H9 (cell line): ENCODE data around the gene KLK15. TPM values are rescaled to one million over a fixed set of nuclear protein-coding genes. Genes with fewer than 3 reads are reported as not detected.

ENCODE experiments used
- DNase-seq: peaks from one replicate; pipeline ENCODE4 v3.0.0-alpha.2; 2017
- H2AFZ ChIP-seq: one replicate; pipeline ENCODE4 v1.6.1; 2013; ENCODE audit warnings: mild to moderate bottlenecking, low read length, control low read depth, moderate library complexity
- H2AK5ac ChIP-seq: 2 replicates; pipeline ENCODE4 v1.6.1; 2013; ENCODE audit warnings: low read length, control low read depth, mixed read lengths; ENCODE audit not compliant: insufficient read length
- H2BK120ac ChIP-seq: one replicate; pipeline ENCODE4 v1.6.1; 2013; ENCODE audit warnings: low read depth, mild to moderate bottlenecking, low read length, control low read depth, inconsistent platforms; ENCODE audit not compliant: poor library complexity, severe bottlenecking
- H2BK12ac ChIP-seq: 2 replicates; pipeline ENCODE4 v1.6.1; 2013; ENCODE audit warnings: low read length, control low read depth, mixed read lengths, low read depth; ENCODE audit not compliant: insufficient read length
- H2BK15ac ChIP-seq: 2 replicates; pipeline ENCODE4 v1.6.1; 2013; ENCODE audit warnings: low read depth, low read length, control low read depth
- H2BK20ac ChIP-seq: one replicate; pipeline ENCODE4 v1.6.1; 2013; ENCODE audit warnings: low read depth, mild to moderate bottlenecking, low read length, control low read depth, inconsistent platforms; ENCODE audit not compliant: poor library complexity, severe bottlenecking
- H2BK5ac ChIP-seq: 2 replicates; pipeline ENCODE4 v1.6.1; 2013; ENCODE audit warnings: low read length, control low read depth, mixed read lengths; ENCODE audit not compliant: insufficient read length
- H3K14ac ChIP-seq: 2 replicates; pipeline ENCODE4 v1.6.1; 2013; ENCODE audit warnings: low read length, control low read depth; ENCODE audit not compliant: insufficient read depth
- H3K18ac ChIP-seq: 2 replicates; pipeline ENCODE4 v1.6.1; 2013; ENCODE audit warnings: low read depth, mild to moderate bottlenecking, mixed read lengths, low read length, control low read depth; ENCODE audit not compliant: insufficient read length
- H3K23ac ChIP-seq: 2 replicates; pipeline ENCODE4 v1.6.1; 2013; ENCODE audit warnings: low read length, control low read depth, mixed read lengths, low read depth; ENCODE audit not compliant: insufficient read length
- H3K23me2 ChIP-seq: 2 replicates; pipeline ENCODE4 v1.6.1; 2013; ENCODE audit warnings: low read depth, mild to moderate bottlenecking, mixed read lengths, low read length, control low read depth; ENCODE audit not compliant: insufficient read length, poor library complexity, severe bottlenecking
- H3K27ac ChIP-seq: 2 replicates; pipeline ENCODE4 v1.5.1; 2013; ENCODE audit warnings: low read length, control low read depth, mixed read lengths, low read depth; ENCODE audit not compliant: insufficient read length
- H3K27me3 ChIP-seq: 2 replicates; pipeline ENCODE4 v1.6.1; 2013; ENCODE audit warnings: low read length, control low read depth, inconsistent platforms; ENCODE audit not compliant: insufficient read depth
- H3K4ac ChIP-seq: 2 replicates; pipeline ENCODE4 v1.6.1; 2013; ENCODE audit warnings: low read depth, mild to moderate bottlenecking, control low read depth, inconsistent platforms, low read length, moderate library complexity
- H3K4me1 ChIP-seq: 2 replicates; pipeline ENCODE4 v1.6.1; 2013; ENCODE audit warnings: low read length, control low read depth, inconsistent platforms; ENCODE audit not compliant: insufficient read depth
- H3K4me2 ChIP-seq: 2 replicates; pipeline ENCODE4 v1.6.1; 2013; ENCODE audit warnings: low read length, control low read depth, mixed read lengths; ENCODE audit not compliant: insufficient read length, insufficient read depth
- H3K56ac ChIP-seq: 2 replicates; pipeline ENCODE4 v1.6.1; 2013; ENCODE audit warnings: low read depth, mild to moderate bottlenecking, mixed read lengths, low read length, control low read depth; ENCODE audit not compliant: insufficient read length
- H3K79me1 ChIP-seq: 2 replicates; pipeline ENCODE4 v1.6.1; 2013; ENCODE audit warnings: low read depth, mild to moderate bottlenecking, moderate library complexity, low read length, control low read depth, inconsistent platforms; ENCODE audit not compliant: insufficient read depth, poor library complexity, severe bottlenecking
- H3K79me2 ChIP-seq: 2 replicates; pipeline ENCODE4 v1.6.1; 2013; ENCODE audit warnings: low read length, control low read depth, inconsistent platforms; ENCODE audit not compliant: insufficient read depth
- H3K9ac ChIP-seq: 2 replicates; pipeline ENCODE4 v1.6.1; 2013; ENCODE audit warnings: low read length, control low read depth, mixed read lengths; ENCODE audit not compliant: insufficient read length; ENCODE audit errors: extremely low read depth
- H3K9me3 ChIP-seq: one replicate; pipeline ENCODE4 v1.6.1; 2013; ENCODE audit warnings: low read depth, low read length, inconsistent platforms; ENCODE audit not compliant: control insufficient read depth
- H3T11ph ChIP-seq: one replicate; pipeline ENCODE4 v1.6.1; 2013; ENCODE audit warnings: mild to moderate bottlenecking, low read length, control low read depth, inconsistent platforms
- H4K20me1 ChIP-seq: one replicate; pipeline ENCODE4 v1.6.1; 2013; ENCODE audit not compliant: control insufficient read depth, insufficient read length, insufficient read depth
- H4K5ac ChIP-seq: 2 replicates; pipeline ENCODE4 v1.6.1; 2013; ENCODE audit warnings: low read depth, mild to moderate bottlenecking, mixed read lengths, low read length, control low read depth; ENCODE audit not compliant: insufficient read length
- H4K8ac ChIP-seq: replicated peaks from 2 replicates; pipeline ENCODE4 v1.6.1; 2013; ENCODE audit warnings: low read length, control low read depth, mixed read lengths, low read depth; ENCODE audit not compliant: insufficient read length
- H4K91ac ChIP-seq: 2 replicates; pipeline ENCODE4 v1.6.1; 2013; ENCODE audit warnings: low read depth, mild to moderate bottlenecking, moderate library complexity, mixed read lengths, low read length, control low read depth; ENCODE audit not compliant: insufficient read length
- H3K27ac Mint-ChIP-seq, 3 experiments: 2 replicates in 2 of 3; 3 replicates in 1 of 3; pipeline ENCODE4 v1.8.0; 2020 to 2021; ENCODE audit warnings: mixed read lengths in 3 of 3, mild to moderate bottlenecking in 1 of 3, moderate library complexity in 1 of 3
- H3K27me3 Mint-ChIP-seq: 2 replicates; pipeline ENCODE4 v1.8.0; 2021; ENCODE audit warnings: low read depth, mild to moderate bottlenecking, moderate library complexity, mixed read lengths
- H3K36me3 Mint-ChIP-seq, 3 experiments: 2 replicates in 2 of 3; 3 replicates in 1 of 3; pipeline ENCODE4 v1.8.0; 2020 to 2021; ENCODE audit warnings: low read depth in 3 of 3, mixed read lengths in 3 of 3; ENCODE audit not compliant: insufficient read depth in 1 of 3
- H3K4me1 Mint-ChIP-seq, 2 experiments: 2 replicates each; pipeline ENCODE4 v1.8.0; 2020; ENCODE audit warnings: mixed read lengths in 2 of 2
- H3K4me3 Mint-ChIP-seq, 2 experiments: 2 replicates in 1 of 2; 3 replicates in 1 of 2; pipeline ENCODE4 v1.8.0; 2020 to 2021; ENCODE audit warnings: mild to moderate bottlenecking in 2 of 2, mixed read lengths in 2 of 2, moderate library complexity in 1 of 2
- H3K9me3 Mint-ChIP-seq, 2 experiments: 2 replicates in 1 of 2; 3 replicates in 1 of 2; pipeline ENCODE4 v1.8.0; 2020; ENCODE audit warnings: mild to moderate bottlenecking in 2 of 2, mixed read lengths in 2 of 2, moderate library complexity in 1 of 2
- WGBS: extraction: QIAGEN DNeasy Blood & Tissue Kit; methylation state at CpG from one replicate; pipeline ENCODE4 v1.1.7; 2013; ENCODE audit warnings: missing lambda C conversion rate, low lambda C conversion rate, mixed read lengths; ENCODE audit not compliant: insufficient read length; ENCODE audit errors: extremely low coverage; 5-methylcytosine and 5-hydroxymethylcytosine counted together
- total RNA-seq: library from RNA; stranded (reverse); gene quantifications from 2 replicates; pipeline ENCODE4 v1.2.1, GENCODE V29; 2021
- TF ChIP-seq, protein P1 (sequence below): fragments of 200-600 bp; sonication (generic); conservative IDR thresholded peaks from 3 replicates; pipeline ENCODE4 v1.8.0; 2021; ENCODE audit warnings: antibody characterized with exemption, mild to moderate bottlenecking

Gene KLK15
- total RNA-seq, 1 experiment from 2014 or later, result not detected

DNA sequence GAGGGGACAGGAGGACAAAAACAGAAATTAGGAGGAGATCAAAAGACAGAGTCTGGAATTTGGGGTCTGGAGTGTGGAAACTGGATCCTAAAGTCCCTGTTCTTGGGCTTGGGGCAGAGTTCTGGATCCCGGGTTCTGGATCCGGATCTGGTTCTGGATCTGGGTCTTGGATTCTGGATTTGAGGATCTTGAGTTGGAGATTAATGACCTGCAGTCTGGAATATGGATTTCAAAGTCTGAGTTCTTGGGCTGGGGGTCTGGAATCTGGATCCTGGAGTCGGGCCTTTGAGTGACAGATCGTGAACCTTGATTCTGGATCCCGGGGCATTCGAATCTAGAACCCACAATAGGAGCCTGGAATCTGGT lies 411 bp upstream of the KLK15 start:
- H2AK5ac ChIP-seq, result no peak overlapping the region
- TF ChIP-seq, protein P1, sequence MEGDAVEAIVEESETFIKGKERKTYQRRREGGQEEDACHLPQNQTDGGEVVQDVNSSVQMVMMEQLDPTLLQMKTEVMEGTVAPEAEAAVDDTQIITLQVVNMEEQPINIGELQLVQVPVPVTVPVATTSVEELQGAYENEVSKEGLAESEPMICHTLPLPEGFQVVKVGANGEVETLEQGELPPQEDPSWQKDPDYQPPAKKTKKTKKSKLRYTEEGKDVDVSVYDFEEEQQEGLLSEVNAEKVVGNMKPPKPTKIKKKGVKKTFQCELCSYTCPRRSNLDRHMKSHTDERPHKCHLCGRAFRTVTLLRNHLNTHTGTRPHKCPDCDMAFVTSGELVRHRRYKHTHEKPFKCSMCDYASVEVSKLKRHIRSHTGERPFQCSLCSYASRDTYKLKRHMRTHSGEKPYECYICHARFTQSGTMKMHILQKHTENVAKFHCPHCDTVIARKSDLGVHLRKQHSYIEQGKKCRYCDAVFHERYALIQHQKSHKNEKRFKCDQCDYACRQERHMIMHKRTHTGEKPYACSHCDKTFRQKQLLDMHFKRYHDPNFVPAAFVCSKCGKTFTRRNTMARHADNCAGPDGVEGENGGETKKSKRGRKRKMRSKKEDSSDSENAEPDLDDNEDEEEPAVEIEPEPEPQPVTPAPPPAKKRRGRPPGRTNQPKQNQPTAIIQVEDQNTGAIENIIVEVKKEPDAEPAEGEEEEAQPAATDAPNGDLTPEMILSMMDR, result no peak
- H4K91ac ChIP-seq, result no peak overlapping the region
- WGBS, result no CpG with 5 or more reads among the region's 6 CpGs
- H2AFZ ChIP-seq, result no peak overlapping the region
- peaks cover 4% of the 10 kb centered on the region for H3K23me2 ChIP-seq
- DNase-seq, result no peak
- no peak overlapping the region for H4K8ac ChIP-seq
- no peak overlapping the region for H2BK20ac ChIP-seq
- no peak overlapping the region for H2BK5ac ChIP-seq
- Mint-ChIP-seq H3K27ac (no peak overlapping the region), H3K9me3 (no peaks in the 10 kb centered on the region; a peak in 2 of 5 replicates), H3K4me3 (no peak overlapping the region; a peak in 1 of 5 replicates), H3K27me3 (peaks cover 62% of the 10 kb centered on the region), H3K36me3 (no peaks in the 10 kb centered on the region), H3K4me1 (peaks cover 13 to 34% of the 10 kb centered on the region in 2 experiments)
- H3K27me3 ChIP-seq, result no peaks in the 10 kb centered on the region; the same call in 1 of the 2 replicates
- H3K79me1 ChIP-seq, result no peaks in the 10 kb centered on the region
- H2BK12ac ChIP-seq, result no peak overlapping the region
- H3K79me2 ChIP-seq, result no peaks in the 10 kb centered on the region
- H2BK15ac ChIP-seq, result no peak overlapping the region
- H3K27ac ChIP-seq, result no peak overlapping the region
- H2BK120ac ChIP-seq, result no peak overlapping the region
- H4K20me1 ChIP-seq, result no peaks in the 10 kb centered on the region
- no peaks in the 10 kb centered on the region for H3K9me3 ChIP-seq
- H3K4me1 ChIP-seq, result no peaks in the 10 kb centered on the region; the same call in 1 of the 2 replicates
- no peak overlapping the region for H3K56ac ChIP-seq
- no peak overlapping the region for H3K4ac ChIP-seq
- H3K4me2 ChIP-seq, result no peak overlapping the region
- H4K5ac ChIP-seq, result no peak overlapping the region
- no peak overlapping the region for H3K23ac ChIP-seq
- H3K9ac ChIP-seq, result no peak overlapping the region
- H3K18ac ChIP-seq, result no peak overlapping the region
- no peak overlapping the region for H3K14ac ChIP-seq
- no peak overlapping the region for H3T11ph ChIP-seq
